ENCODE results near the gene KIF20B. TPM values are rescaled to one million over a fixed set of nuclear protein-coding genes. Genes with fewer than 3 reads are reported as not detected.

Gene KIF20B
- total RNA-seq, 1 donor from 2014 or later: 2.1 TPM

DNA sequence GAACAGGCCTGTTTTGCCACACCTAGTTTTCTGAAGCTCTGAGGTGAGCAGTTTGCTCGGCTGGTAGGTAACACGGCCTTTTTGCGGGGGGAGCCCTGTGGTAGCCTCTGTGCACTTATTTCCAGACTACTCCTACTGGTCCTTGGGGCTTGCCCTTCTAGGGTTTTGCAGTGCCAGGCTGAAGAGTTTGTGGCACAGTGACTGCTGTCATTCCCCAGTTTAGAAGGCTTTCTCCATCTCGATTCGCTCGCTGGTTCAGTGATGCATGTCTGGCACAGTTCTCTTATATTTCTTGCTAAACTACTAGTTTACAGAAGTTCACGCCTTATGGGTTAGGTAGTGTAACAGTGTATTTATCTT lies 711 bp downstream of the KIF20B start:
- TF ChIP-seq, protein P1, sequence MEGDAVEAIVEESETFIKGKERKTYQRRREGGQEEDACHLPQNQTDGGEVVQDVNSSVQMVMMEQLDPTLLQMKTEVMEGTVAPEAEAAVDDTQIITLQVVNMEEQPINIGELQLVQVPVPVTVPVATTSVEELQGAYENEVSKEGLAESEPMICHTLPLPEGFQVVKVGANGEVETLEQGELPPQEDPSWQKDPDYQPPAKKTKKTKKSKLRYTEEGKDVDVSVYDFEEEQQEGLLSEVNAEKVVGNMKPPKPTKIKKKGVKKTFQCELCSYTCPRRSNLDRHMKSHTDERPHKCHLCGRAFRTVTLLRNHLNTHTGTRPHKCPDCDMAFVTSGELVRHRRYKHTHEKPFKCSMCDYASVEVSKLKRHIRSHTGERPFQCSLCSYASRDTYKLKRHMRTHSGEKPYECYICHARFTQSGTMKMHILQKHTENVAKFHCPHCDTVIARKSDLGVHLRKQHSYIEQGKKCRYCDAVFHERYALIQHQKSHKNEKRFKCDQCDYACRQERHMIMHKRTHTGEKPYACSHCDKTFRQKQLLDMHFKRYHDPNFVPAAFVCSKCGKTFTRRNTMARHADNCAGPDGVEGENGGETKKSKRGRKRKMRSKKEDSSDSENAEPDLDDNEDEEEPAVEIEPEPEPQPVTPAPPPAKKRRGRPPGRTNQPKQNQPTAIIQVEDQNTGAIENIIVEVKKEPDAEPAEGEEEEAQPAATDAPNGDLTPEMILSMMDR (IDR thresholded peaks at IDR 0.05; ENCODE audit: insufficient read depth, low read length, severe bottlenecking): no peak
- Histone ChIP-seq H3K27me3 (ENCODE audit: control insufficient read depth, insufficient read depth, low read length) (no peaks in the 10 kb centered on the region), H3K36me3 (ENCODE audit: control insufficient read depth, insufficient read depth, low read length) (no peaks in the 10 kb centered on the region), H3K4me3 (ENCODE audit: low read depth, low read length) (peak overlapping the region; percentile 77)
- DNase-seq (ENCODE audit: low read depth) (no peak), FAIRE-seq (no peak)

DNA sequence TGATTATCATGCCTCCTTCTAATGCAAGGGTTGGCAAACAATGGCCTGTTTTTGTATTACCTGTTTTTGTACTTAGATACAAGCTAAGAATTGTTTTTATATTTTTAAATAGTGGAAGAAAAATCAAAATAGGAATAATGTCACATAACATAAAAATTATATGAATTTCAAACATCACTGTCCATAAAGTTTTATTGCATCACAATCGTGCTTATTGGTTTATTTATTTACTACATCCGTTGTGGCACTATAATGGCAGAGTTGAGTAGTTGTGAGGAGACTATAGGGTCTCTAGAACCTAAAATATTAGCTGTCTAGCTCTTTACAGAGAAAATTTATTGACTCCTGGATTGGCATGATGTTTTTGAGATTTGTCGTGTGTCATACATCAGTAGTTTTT lies 4.1 kb downstream of the KIF20B start:
- H3K27me3 ChIP-seq (ENCODE audit: control insufficient read depth, insufficient read depth, low read length): no peaks in the 10 kb centered on the region
- TF ChIP-seq, protein P1 (IDR thresholded peaks at IDR 0.05; ENCODE audit: insufficient read depth, low read length, severe bottlenecking): no peak
- FAIRE-seq: no peak
- no peak for DNase-seq (ENCODE audit: low read depth)
- H3K36me3 ChIP-seq (ENCODE audit: control insufficient read depth, insufficient read depth, low read length): no peaks in the 10 kb centered on the region
- no peak overlapping the region for H3K4me3 ChIP-seq (ENCODE audit: low read depth, low read length)

DNA sequence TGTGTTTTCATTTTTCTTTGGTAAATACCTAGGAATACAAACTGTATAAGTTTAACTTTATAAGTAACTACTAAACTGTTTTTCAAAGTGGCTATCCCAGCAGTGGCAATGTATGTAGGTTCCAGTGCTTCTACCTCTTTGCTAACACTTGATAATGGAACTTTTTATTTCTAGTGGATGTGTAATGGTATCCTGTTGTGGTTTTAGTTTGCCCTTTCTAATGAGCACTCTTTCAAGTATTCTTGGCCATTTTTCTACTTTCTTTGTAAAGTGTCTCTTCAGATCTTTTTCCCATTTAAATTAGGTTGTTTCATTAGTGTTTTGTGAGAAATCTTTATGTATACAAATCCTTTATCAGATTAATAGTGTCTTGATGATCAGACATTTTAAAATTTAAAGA lies 4.6 kb downstream of the KIF20B start:
- Histone ChIP-seq H3K27me3 (ENCODE audit: control insufficient read depth, insufficient read depth, low read length) (no peaks in the 10 kb centered on the region), H3K4me3 (ENCODE audit: low read depth, low read length) (no peak overlapping the region), H3K36me3 (ENCODE audit: control insufficient read depth, insufficient read depth, low read length) (no peaks in the 10 kb centered on the region)
- TF ChIP-seq, protein P1 (IDR thresholded peaks at IDR 0.05; ENCODE audit: insufficient read depth, low read length, severe bottlenecking): no peak
- DNase-seq (ENCODE audit: low read depth) (no peak), FAIRE-seq (no peak)

DNA sequence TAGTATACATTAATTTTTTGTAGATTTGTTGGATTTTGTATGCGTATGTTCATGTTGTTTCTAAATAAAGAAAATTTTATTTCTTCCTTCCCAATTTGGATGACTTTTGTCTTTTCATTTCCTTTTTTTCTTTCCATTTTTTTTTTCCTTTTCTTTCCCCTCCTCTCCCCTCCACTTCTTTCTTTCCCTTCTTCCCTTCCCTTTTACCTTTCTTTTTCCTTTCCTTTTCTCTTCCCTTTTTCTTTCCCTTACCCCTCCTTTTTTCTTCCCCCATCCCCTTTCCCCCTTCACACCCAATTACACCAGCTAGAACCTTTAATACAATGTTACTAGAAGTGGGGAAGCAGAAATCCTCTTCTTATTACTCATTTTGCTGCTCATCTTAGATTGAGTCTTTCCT lies 6.0 kb downstream of the KIF20B start:
- H3K4me3 ChIP-seq (ENCODE audit: low read depth, low read length): no peak overlapping the region
- no peaks in the 10 kb centered on the region for H3K36me3 ChIP-seq (ENCODE audit: control insufficient read depth, insufficient read depth, low read length)
- TF ChIP-seq, protein P1 (IDR thresholded peaks at IDR 0.05; ENCODE audit: insufficient read depth, low read length, severe bottlenecking): no peak
- DNase-seq (ENCODE audit: low read depth): no peak
- H3K27me3 ChIP-seq (ENCODE audit: control insufficient read depth, insufficient read depth, low read length): no peaks in the 10 kb centered on the region
- no peak for FAIRE-seq

DNA sequence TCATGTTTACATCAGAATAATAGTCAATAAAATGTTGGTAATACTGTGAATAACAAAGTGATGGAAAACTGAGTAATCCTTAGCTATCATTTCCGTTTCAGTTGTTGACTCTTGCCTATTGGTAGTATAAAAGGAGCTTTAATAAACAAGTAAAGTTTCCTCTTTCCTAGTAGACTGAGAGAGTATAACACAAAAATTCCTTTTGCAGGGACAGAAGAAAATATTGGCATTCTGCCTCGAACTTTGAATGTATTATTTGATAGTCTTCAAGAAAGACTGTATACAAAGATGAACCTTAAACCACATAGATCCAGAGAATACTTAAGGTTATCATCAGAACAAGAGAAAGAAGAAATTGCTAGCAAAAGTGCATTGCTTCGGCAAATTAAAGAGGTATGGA lies 9.4 kb downstream of the KIF20B start:
- DNase-seq (ENCODE audit: low read depth) (peak; percentile 13), FAIRE-seq (no peak)
- no peak overlapping the region for H3K4me3 ChIP-seq (ENCODE audit: low read depth, low read length)
- no peaks in the 10 kb centered on the region for H3K36me3 ChIP-seq (ENCODE audit: control insufficient read depth, insufficient read depth, low read length)
- H3K27me3 ChIP-seq (ENCODE audit: control insufficient read depth, insufficient read depth, low read length): no peaks in the 10 kb centered on the region
- TF ChIP-seq, protein P1 (IDR thresholded peaks at IDR 0.05; ENCODE audit: insufficient read depth, low read length, severe bottlenecking): no peak

DNA sequence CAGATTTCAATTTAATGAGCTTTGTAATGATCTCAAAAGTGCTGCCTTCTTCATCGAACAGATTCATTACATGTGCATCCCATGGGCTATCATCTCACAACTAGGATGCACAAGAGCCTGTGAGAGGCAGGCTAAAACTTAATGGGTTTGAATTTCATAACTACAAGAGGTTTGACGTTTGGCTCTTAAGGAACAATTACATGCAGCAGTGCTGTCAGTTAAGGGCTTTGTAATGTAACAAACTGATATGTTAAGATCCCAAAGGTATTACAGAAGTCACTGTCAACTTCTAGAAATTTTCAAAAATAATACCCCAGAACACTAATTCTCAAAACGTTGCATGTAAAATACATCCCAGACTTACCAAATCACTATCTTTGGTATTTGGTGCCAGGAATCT lies 33.2 kb downstream of the KIF20B start:
- TF ChIP-seq, protein P1 (IDR thresholded peaks at IDR 0.05; ENCODE audit: insufficient read depth, low read length, severe bottlenecking): no peak
- no peak overlapping the region for H3K4me3 ChIP-seq (ENCODE audit: low read depth, low read length)
- FAIRE-seq: no peak

More for the DNA sequence above, 33.2 kb downstream of the KIF20B start:
- H3K27me3 ChIP-seq (ENCODE audit: control insufficient read depth, insufficient read depth, low read length): no peaks in the 10 kb centered on the region
- DNase-seq (ENCODE audit: low read depth): no peak
- no peaks in the 10 kb centered on the region for H3K36me3 ChIP-seq (ENCODE audit: control insufficient read depth, insufficient read depth, low read length)
